HG02763 (cell line): ENCODE data around the gene NDUFV1.

Source experiments
- ATAC-seq: cut with Tn5 transposase; IDR thresholded peaks from one replicate; pipeline ENCODE4 v1.9.1; 2021; ENCODE audit warnings: mild to moderate bottlenecking, moderate library complexity; ENCODE audit not compliant: unreplicated experiment

Gene NDUFV1

GRCh38 chr11:67639438-67639859 lies 32.7 kb downstream of the NDUFV1 start, which contains the start of gene TBX10:
Gene TBX10 (minus strand): TSS chr11:67639763. CDS start chr11:67639472, 291 bp downstream.
- ATAC-seq, result no peak

GRCh38 chr11:67640021-67640757 lies 33.5 kb downstream of the NDUFV1 start:
- ATAC-seq, result no peak

- no peak for ATAC-seq
These were observed 34.1 kb downstream of the NDUFV1 start for GRCh38 chr11:67640758-67641337.

- no peak for ATAC-seq
These were observed 34.8 kb downstream of the NDUFV1 start for GRCh38 chr11:67641338-67642172.

- ATAC-seq, result no peak
These were observed 35.7 kb downstream of the NDUFV1 start for GRCh38 chr11:67642173-67643120.

GRCh38 chr11:67644042-67644441 lies 37.3 kb downstream of the NDUFV1 start:
- no peak for ATAC-seq

- no peak for ATAC-seq
These were observed 38.0 kb downstream of the NDUFV1 start for GRCh38 chr11:67644472-67645418.

- no peak for ATAC-seq
These were observed 39.1 kb downstream of the NDUFV1 start for GRCh38 chr11:67645521-67646461.

GRCh38 chr11:67646535-67647336 lies 40.0 kb downstream of the NDUFV1 start:
- ATAC-seq, result no peak

- ATAC-seq, result no peak
These were observed 40.7 kb downstream of the NDUFV1 start for GRCh38 chr11:67647471-67647870.

GRCh38 chr11:67648140-67648795 lies 41.5 kb downstream of the NDUFV1 start:
- no peak for ATAC-seq

- ATAC-seq, result no peak
These were observed 42.3 kb downstream of the NDUFV1 start for GRCh38 chr11:67648796-67649613.

- no peak for ATAC-seq
These were observed 43.1 kb downstream of the NDUFV1 start for GRCh38 chr11:67649634-67650510.

- no peak for ATAC-seq
These were observed 45.4 kb downstream of the NDUFV1 start for GRCh38 chr11:67651976-67652781.
